Duodenal mucosa (tissue), 2 donors: Measurements from ENCODE around the gene ARHGEF5.
"Not testable (repeated sequence)": the region's sequence is repeated elsewhere in the genome, so short reads cannot be mapped to it uniquely, and the experiment has no call there.

Source experiments
- H3K27ac ChIP-seq: one replicate; pipeline ENCODE4 v1.7.0; 2013; ENCODE audit warnings: low read depth, low read length
- H3K27me3 ChIP-seq, 2 donors: one replicate each; pipeline ENCODE4 v1.7.0; 2013; ENCODE audit warnings: low read length in 2 of 2, control low read depth in 1 of 2; ENCODE audit not compliant: insufficient read depth in 2 of 2, control insufficient read depth in 1 of 2
- H3K36me3 ChIP-seq, 2 donors: one replicate each; pipeline ENCODE4 v1.7.0; 2013; ENCODE audit warnings: low read length in 2 of 2, control low read depth in 1 of 2; ENCODE audit not compliant: insufficient read depth in 2 of 2, control insufficient read depth in 1 of 2
- H3K4me1 ChIP-seq, 2 donors: one replicate each; pipeline ENCODE4 v1.7.0; 2013; ENCODE audit warnings: low read length in 2 of 2, control low read depth in 1 of 2; ENCODE audit not compliant: insufficient read depth in 2 of 2, control insufficient read depth in 1 of 2
- H3K4me3 ChIP-seq, 2 donors: one replicate each; pipeline ENCODE4 v1.7.0; 2013; ENCODE audit warnings: low read length in 2 of 2, low read depth in 1 of 2
- H3K9ac ChIP-seq, 2 donors: one replicate each; pipeline ENCODE4 v1.7.0; 2013; ENCODE audit warnings: low read length in 2 of 2, low read depth in 1 of 2
- H3K9me3 ChIP-seq, 2 donors: one replicate each; pipeline ENCODE4 v1.7.0; 2013; ENCODE audit warnings: low read length in 2 of 2, control low read depth in 1 of 2; ENCODE audit not compliant: control insufficient read depth in 1 of 2

The ARHGEF5 gene

GRCh38 chr7:144355176-144355822 lies at the start of gene ARHGEF5:
TSS of gene ARHGEF5 (plus strand) at chr7:144355402. CDS start at chr7:144362670, 7,268 bp downstream.
- not testable (repeated sequence) for H3K27me3 ChIP-seq, H3K9ac ChIP-seq, H3K4me3 ChIP-seq, H3K9me3 ChIP-seq, H3K27ac ChIP-seq, H3K4me1 ChIP-seq, H3K36me3 ChIP-seq

GRCh38 chr7:144309702-144310101 lies 45.5 kb upstream of the ARHGEF5 start:
- H3K4me3 ChIP-seq, H3K4me1 ChIP-seq, H3K36me3 ChIP-seq, H3K27me3 ChIP-seq, H3K9ac ChIP-seq, H3K9me3 ChIP-seq, H3K27ac ChIP-seq: not testable (repeated sequence)

GRCh38 chr7:144311218-144311617 lies 44.0 kb upstream of the ARHGEF5 start:
- not testable (repeated sequence) for H3K9ac ChIP-seq, H3K36me3 ChIP-seq, H3K27ac ChIP-seq, H3K9me3 ChIP-seq, H3K27me3 ChIP-seq, H3K4me3 ChIP-seq, H3K4me1 ChIP-seq

GRCh38 chr7:144311872-144312469 lies 43.2 kb upstream of the ARHGEF5 start, which contains the start of gene OR2A1:
TSS of gene OR2A1 (plus strand) at chr7:144312419. CDS start at chr7:144318125, 5,706 bp downstream.
- H3K4me3 ChIP-seq, H3K27me3 ChIP-seq, H3K27ac ChIP-seq, H3K36me3 ChIP-seq, H3K9ac ChIP-seq, H3K4me1 ChIP-seq, H3K9me3 ChIP-seq: not testable (repeated sequence)

GRCh38 chr7:144317537-144317936 lies 37.7 kb upstream of the ARHGEF5 start:
- not testable (repeated sequence) for H3K9me3 ChIP-seq, H3K27me3 ChIP-seq, H3K9ac ChIP-seq, H3K36me3 ChIP-seq, H3K27ac ChIP-seq, H3K4me1 ChIP-seq, H3K4me3 ChIP-seq

GRCh38 chr7:144319547-144319946 lies 35.7 kb upstream of the ARHGEF5 start:
- not testable (repeated sequence) for H3K4me1 ChIP-seq, H3K4me3 ChIP-seq, H3K36me3 ChIP-seq

GRCh38 chr7:144321677-144322206 lies 33.5 kb upstream of the ARHGEF5 start:
- not testable (repeated sequence) for H3K4me1 ChIP-seq, H3K27me3 ChIP-seq, H3K9me3 ChIP-seq, H3K9ac ChIP-seq, H3K27ac ChIP-seq, H3K4me3 ChIP-seq, H3K36me3 ChIP-seq

More at GRCh38 chr7:144319547-144319946, 35.7 kb upstream of the ARHGEF5 start:
- H3K27me3 ChIP-seq, H3K9ac ChIP-seq, H3K27ac ChIP-seq, H3K9me3 ChIP-seq: not testable (repeated sequence)

GRCh38 chr7:144323359-144323758 lies 31.8 kb upstream of the ARHGEF5 start:
- not testable (repeated sequence) for H3K9ac ChIP-seq, H3K27me3 ChIP-seq, H3K4me1 ChIP-seq

GRCh38 chr7:144325868-144326267 lies 29.3 kb upstream of the ARHGEF5 start:
- H3K9me3 ChIP-seq, H3K9ac ChIP-seq, H3K27me3 ChIP-seq, H3K27ac ChIP-seq, H3K36me3 ChIP-seq, H3K4me1 ChIP-seq, H3K4me3 ChIP-seq: not testable (repeated sequence)

More at GRCh38 chr7:144323359-144323758, 31.8 kb upstream of the ARHGEF5 start:
- not testable (repeated sequence) for H3K9me3 ChIP-seq, H3K4me3 ChIP-seq, H3K36me3 ChIP-seq, H3K27ac ChIP-seq

GRCh38 chr7:144330044-144330443 lies 25.2 kb upstream of the ARHGEF5 start:
- H3K4me1 ChIP-seq, H3K27me3 ChIP-seq, H3K4me3 ChIP-seq, H3K9ac ChIP-seq, H3K36me3 ChIP-seq, H3K9me3 ChIP-seq, H3K27ac ChIP-seq: not testable (repeated sequence)
